SU-DHL-6 (cell line): ENCODE data around the gene RPGR.

Experiments used
- CTCF ChIP-seq: fragments of 200-600 bp; sonication (generic); IDR thresholded peaks from one replicate; pipeline ENCODE4 v1.5.1; 2017; ENCODE audit warnings: antibody characterized with exemption, mild to moderate bottlenecking, low read length, moderate library complexity; ENCODE audit not compliant: insufficient read depth, poor library complexity, severe bottlenecking
- EZH2phosphoT487 ChIP-seq: fragments of 200-600 bp; sonication (generic), shearing (Covaris generic); conservative IDR thresholded peaks from 2 replicates; pipeline ENCODE4 v1.6.1; 2018; ENCODE audit warnings: mild to moderate bottlenecking, antibody characterized with exemption, low read length, moderate library complexity, mixed read lengths

GRCh38 chrX:38346150-38346549, 18.8 kb upstream of the RPGR start:
- no peak for TF ChIP-seq CTCF
- TF ChIP-seq EZH2phosphoT487, result no peak
